Spleen (tissue), 11 donors: Measurements from ENCODE around the gene UBE2QL1. TPM values are rescaled to one million over a fixed set of nuclear protein-coding genes. Genes with fewer than 3 reads are reported as not detected.

ENCODE experiments used
- DNase-seq: peaks from one replicate; pipeline ENCODE4 v3.0.0-alpha.2; 2020
- H3K27ac ChIP-seq, 8 donors: fragments of 200-600 bp; sonication (generic) in 7 of 8; 1 replicate in 4 of 8; 2 replicates in 4 of 8; pipeline versions ENCODE4 v1.5.0 to v1.8.0; 2016 to 2021; ENCODE audit warnings: inconsistent platforms in 4 of 8, mild to moderate bottlenecking in 4 of 8, moderate library complexity in 1 of 8
- H3K27me3 ChIP-seq, 7 donors: fragments of 200-600 bp; sonication (generic) in 6 of 7; replicated peaks in 1 of 7; 1 replicate in 4 of 7; 2 replicates in 3 of 7; pipeline versions ENCODE4 v1.5.0 to v1.8.0; 2016 to 2021; ENCODE audit warnings: inconsistent platforms in 3 of 7, mild to moderate bottlenecking in 1 of 7
- H3K36me3 ChIP-seq, 6 donors: fragments of 200-600 bp; sonication (generic) in 5 of 6; 1 replicate in 4 of 6; 2 replicates in 2 of 6; pipeline versions ENCODE4 v1.5.0 to v1.8.0; 2016 to 2021; ENCODE audit warnings: inconsistent platforms in 2 of 6
- H3K4me1 ChIP-seq, 6 donors: fragments of 200-600 bp; sonication (generic) in 5 of 6; 1 replicate in 3 of 6; 2 replicates in 3 of 6; pipeline versions ENCODE4 v1.5.0 to v1.8.0; 2016 to 2021; ENCODE audit warnings: inconsistent platforms in 3 of 6
- H3K4me3 ChIP-seq, 8 donors: fragments of 200-600 bp; sonication (generic) in 7 of 8; 1 replicate in 4 of 8; 2 replicates in 4 of 8; pipeline versions ENCODE4 v1.5.0 to v1.8.0; 2016 to 2021; ENCODE audit warnings: inconsistent platforms in 4 of 8, mild to moderate bottlenecking in 4 of 8, moderate library complexity in 2 of 8
- H3K9me3 ChIP-seq, 8 donors: fragments of 200-600 bp; sonication (generic) in 7 of 8; 1 replicate in 4 of 8; 2 replicates in 4 of 8; pipeline versions ENCODE4 v1.5.0 to v1.8.0; 2016 to 2021; ENCODE audit warnings: inconsistent platforms in 4 of 8
- CTCF ChIP-seq, 11 experiments: fragments of 200-600 bp in 7 of 11; fragments of 450-650 bp in 4 of 11; sonication (generic) in 4 of 11; IDR thresholded peaks in 8 of 11; conservative IDR thresholded peaks in 3 of 11; 1 replicate in 7 of 11; 2 replicates in 4 of 11; pipeline versions ENCODE4 v1.4.0 to v1.8.0; 2016 to 2021; ENCODE audit warnings: antibody characterized with exemption in 11 of 11, inconsistent platforms in 4 of 11, mild to moderate bottlenecking in 1 of 11
- POLR2A ChIP-seq, 3 donors: fragments of 450-650 bp; IDR thresholded peaks; one replicate each; pipeline ENCODE4 v1.5.1; 2017; ENCODE audit warnings: antibody characterized with exemption in 3 of 3, mild to moderate bottlenecking in 1 of 3
- POLR2AphosphoS5 ChIP-seq, 3 donors: sonication (generic); formaldehyde crosslinking; IDR thresholded peaks; one replicate each; pipeline ENCODE4 v1.5.1; 2017; ENCODE audit warnings: antibody characterized with exemption in 3 of 3
- WGBS, 5 donors: extraction: QIAGEN DNeasy Blood & Tissue Kit in 3 of 5; methylation state at CpG; one replicate each; pipeline versions ENCODE4 v1.1.5 to v1.1.7; 2013 to 2018; 5-methylcytosine and 5-hydroxymethylcytosine counted together
- intact Hi-C: fragments of 100-400 bp; cut with DNase I; formaldehyde crosslinking; loops from one replicate; pipeline ENCODE4 v1.15.0; 2023; ENCODE audit warnings: low total_unique reads
- polyA plus RNA-seq, 3 donors: library from polyadenylated mRNA; stranded (reverse); fragments of 200-250 nt; gene quantifications; one replicate each; pipeline ENCODE4 v1.2.1, GENCODE V29; 2013
- total RNA-seq, 7 donors: library from RNA; depleted of rRNA in 3 of 7; stranded (reverse); fragments of >200 nt in 3 of 7; fragmentation: NEBNext Ultra II Directional in 4 of 7; extraction: Animal tissue kit (Norgen Biotek cat#: 25700) in 4 of 7; gene quantifications; one replicate each; pipeline versions ENCODE4 v1.1.0 to v1.2.1, GENCODE V29; 2016 to 2021
- donor health status: healthy with polysubstance abuse.
- donor health status: DM: no; HTN: no; CAD: no; lungs with moderate emphysema.
- donor health status: DM: no; HTN: no; CAD: no.
- donor health status: Bipolar disorder and iron deficiency.
- donor health status: healthy.
- donor health status: DM: no; HTN: no; CAD: no.
- donor health status: DM: yes; HTN: yes; CAD: no.

UBE2QL1 gene
- total and polyA plus RNA-seq, 10 donors = 0.03 to 0.77 (median 0.20) TPM; not detected in 1

GRCh38 chr5:6496207-6496584 lies 47.5 kb downstream of the UBE2QL1 start:
- Histone ChIP-seq H3K27me3 (peaks cover 0 to 25% (median 0%) of the 10 kb centered on the region in 7 donors), H3K36me3 (no peaks in the 10 kb centered on the region), H3K27ac (no peak overlapping the region), H3K9me3 (no peaks in the 10 kb centered on the region), H3K4me1 (no peaks in the 10 kb centered on the region), H3K4me3 (no peak overlapping the region)
- intact Hi-C loops = no loop called here
- no peak for TF ChIP-seq POLR2AphosphoS5 (IDR thresholded peaks at IDR 0.05)
- no peak for DNase-seq
- WGBS, 5 donors = 60 to 85% (median 73%) methylated on average over 5 of the region's 5 CpGs

GRCh38 chr5:6496636-6497035 lies 48.0 kb downstream of the UBE2QL1 start:
- Histone ChIP-seq H3K27me3 (peaks cover 0 to 21% (median 0%) of the 10 kb centered on the region in 7 donors), H3K27ac (no peak overlapping the region), H3K36me3 (no peaks in the 10 kb centered on the region), H3K4me1 (no peaks in the 10 kb centered on the region), H3K4me3 (no peak overlapping the region), H3K9me3 (no peaks in the 10 kb centered on the region)
- intact Hi-C loops = no loop called here
- WGBS, 5 donors = 70 to 86% (median 85%) methylated on average over 6 of the region's 6 CpGs
- no peak for DNase-seq
- TF ChIP-seq POLR2AphosphoS5 (IDR thresholded peaks at IDR 0.05) (no peak), CTCF (IDR thresholded peaks at IDR 0.05 in 8 of 11, conservative IDR thresholded peaks at IDR 0.05 in 3 of 11) (no peak), POLR2A (IDR thresholded peaks at IDR 0.05) (no peak)

GRCh38 chr5:6497262-6497661 lies 48.6 kb downstream of the UBE2QL1 start:
- intact Hi-C loops = no loop called here
- no peak overlapping the region for H3K4me3 ChIP-seq
- no peaks in the 10 kb centered on the region for H3K4me1 ChIP-seq
- no peaks in the 10 kb centered on the region for H3K36me3 ChIP-seq
- 74 to 90% (median 78%) methylated on average over 1 of the region's 1 CpG for WGBS, 5 donors
- H3K27me3 ChIP-seq = peaks cover 0 to 20% (median 0%) of the 10 kb centered on the region in 7 donors
- no peaks in the 10 kb centered on the region for H3K9me3 ChIP-seq
- no peak for DNase-seq
- no peak overlapping the region for H3K27ac ChIP-seq
- TF ChIP-seq POLR2AphosphoS5 (IDR thresholded peaks at IDR 0.05) (no peak), POLR2A (IDR thresholded peaks at IDR 0.05) (no peak), CTCF (IDR thresholded peaks at IDR 0.05 in 8 of 11, conservative IDR thresholded peaks at IDR 0.05 in 3 of 11) (no peak)

- 84 to 95% (median 86%) methylated on average over 4 of the region's 4 CpGs for WGBS, 5 donors
- no peaks in the 10 kb centered on the region for H3K4me1 ChIP-seq
- peaks cover 0 to 20% (median 0%) of the 10 kb centered on the region in 7 donors for H3K27me3 ChIP-seq
- H3K4me3 ChIP-seq = no peak overlapping the region
- H3K27ac ChIP-seq = no peak overlapping the region
- no peak for TF ChIP-seq POLR2AphosphoS5 (IDR thresholded peaks at IDR 0.05)
- no peak for TF ChIP-seq CTCF (IDR thresholded peaks at IDR 0.05 in 8 of 11, conservative IDR thresholded peaks at IDR 0.05 in 3 of 11)
- TF ChIP-seq POLR2A (IDR thresholded peaks at IDR 0.05) = no peak
- no peaks in the 10 kb centered on the region for H3K36me3 ChIP-seq
- peaks cover 0 to 10% (median 8%) of the 10 kb centered on the region in 8 donors for H3K9me3 ChIP-seq
- DNase-seq = no peak
- intact Hi-C loops = no loop called here
These were observed 50.3 kb downstream of the UBE2QL1 start for GRCh38 chr5:6498968-6499367.

- Histone ChIP-seq H3K9me3 (peaks cover 0 to 10% (median 8%) of the 10 kb centered on the region in 8 donors), H3K27ac (no peak overlapping the region), H3K36me3 (no peaks in the 10 kb centered on the region), H3K27me3 (peaks cover 0 to 25% (median 0%) of the 10 kb centered on the region in 7 donors), H3K4me3 (no peak overlapping the region), H3K4me1 (no peaks in the 10 kb centered on the region)
- intact Hi-C loops = no loop called here
- WGBS, 5 donors = 81 to 90% (median 83%) methylated on average over 7 of the region's 7 CpGs
- TF ChIP-seq CTCF (IDR thresholded peaks at IDR 0.05 in 8 of 11, conservative IDR thresholded peaks at IDR 0.05 in 3 of 11) (no peak), POLR2A (IDR thresholded peaks at IDR 0.05) (no peak), POLR2AphosphoS5 (IDR thresholded peaks at IDR 0.05) (no peak)
- DNase-seq = no peak
These were observed 53.0 kb downstream of the UBE2QL1 start for GRCh38 chr5:6501701-6502100.
